Thoracic aorta (tissue), 2 donors: Measurements from ENCODE around the gene ZNF784. TPM values are rescaled to one million over a fixed set of nuclear protein-coding genes. Genes with fewer than 3 reads are reported as not detected.

ENCODE experiments used
- ATAC-seq: fragments of 150-250 bp; one replicate; pipeline ENCODE4 v1.8.0; 2017; ENCODE audit warnings: low read depth; ENCODE audit not compliant: insufficient number of reproducible peaks, low FRiP score
- DNase-seq: peaks from one replicate; pipeline ENCODE4 v3.0.0-alpha.2; 2020; ENCODE audit warnings: low spot score
- H3K27ac ChIP-seq, 2 donors: fragments of 200-600 bp; sonication (generic); 1 replicate in 1 of 2; 2 replicates in 1 of 2; pipeline ENCODE4 v1.5.1; 2016; ENCODE audit warnings: mild to moderate bottlenecking in 2 of 2, moderate library complexity in 2 of 2
- H3K27me3 ChIP-seq: fragments of 200-600 bp; sonication (generic); replicated peaks from 2 replicates; pipeline ENCODE4 v1.6.0; 2016; ENCODE audit warnings: mild to moderate bottlenecking; ENCODE audit not compliant: insufficient read depth
- H3K36me3 ChIP-seq: fragments of 200-600 bp; sonication (generic); one replicate; pipeline ENCODE4 v1.5.1; 2016
- H3K4me1 ChIP-seq, 2 donors: fragments of 200-600 bp; sonication (generic); 1 replicate in 1 of 2; 2 replicates in 1 of 2; pipeline versions ENCODE4 v1.5.1 to v1.6.0; 2016; ENCODE audit warnings: low read depth in 2 of 2, mild to moderate bottlenecking in 1 of 2; ENCODE audit not compliant: control insufficient read depth in 1 of 2
- H3K4me3 ChIP-seq: fragments of 200-600 bp; sonication (generic); 2 replicates; pipeline ENCODE4 v1.5.1; 2016; ENCODE audit warnings: mild to moderate bottlenecking
- H3K9me3 ChIP-seq: fragments of 200-600 bp; sonication (generic); 2 replicates; pipeline ENCODE4 v1.5.1; 2016
- CTCF ChIP-seq: fragments of 200-600 bp; sonication (generic); IDR thresholded peaks from one replicate; pipeline ENCODE4 v1.5.1; 2019; ENCODE audit warnings: antibody characterized with exemption
- total RNA-seq, 2 donors: library from RNA; depleted of rRNA; stranded (reverse); fragments of >200 nt; gene quantifications; one replicate each; pipeline versions ENCODE4 v1.1.0 to v1.2.3, GENCODE V29; 2016

Gene ZNF784
- total RNA-seq, 2 donors from 2014 or later, result 8.5 to 13.0 TPM

GRCh38 chr19:55633861-55634260 is 9.5 kb upstream of the ZNF784 start:
- no peaks in the 10 kb centered on the region for H3K9me3 ChIP-seq
- peaks cover 32 to 40% of the 10 kb centered on the region in 2 donors for H3K4me1 ChIP-seq
- H3K4me3 ChIP-seq, result no peak overlapping the region
- H3K36me3 ChIP-seq, result peaks cover 4% of the 10 kb centered on the region
- ATAC-seq, result no peak
- no peaks in the 10 kb centered on the region for H3K27me3 ChIP-seq
- H3K27ac ChIP-seq, result no peak overlapping the region
- TF ChIP-seq CTCF, result no peak
- DNase-seq, result no peak

GRCh38 chr19:55632463-55632834 is 8.1 kb upstream of the ZNF784 start:
- Histone ChIP-seq H3K36me3 (no peaks in the 10 kb centered on the region), H3K27me3 (no peaks in the 10 kb centered on the region), H3K9me3 (no peaks in the 10 kb centered on the region), H3K4me3 (no peak overlapping the region), H3K4me1 (peaks cover 23 to 32% of the 10 kb centered on the region in 2 donors), H3K27ac (peak overlapping the region in 1 of 2 donors; percentile 27)
- TF ChIP-seq CTCF, result peak; percentile 86
- no peak for ATAC-seq
- DNase-seq, result peak; percentile 97

- Histone ChIP-seq H3K4me3 (no peak overlapping the region), H3K36me3 (no peaks in the 10 kb centered on the region), H3K27ac (no peak overlapping the region), H3K27me3 (no peaks in the 10 kb centered on the region), H3K9me3 (no peaks in the 10 kb centered on the region), H3K4me1 (peaks cover 0 to 6% of the 10 kb centered on the region in 2 donors)
- ATAC-seq (no peak), DNase-seq (no peak)
- no peak for TF ChIP-seq CTCF
These were observed 2.0 kb upstream of the ZNF784 start for GRCh38 chr19:55626350-55626749.

- H3K27ac ChIP-seq, result peak overlapping the region in 1 of 2 donors; percentile 93
- no peak for TF ChIP-seq CTCF
- no peaks in the 10 kb centered on the region for H3K9me3 ChIP-seq
- H3K27me3 ChIP-seq, result no peaks in the 10 kb centered on the region
- no peaks in the 10 kb centered on the region for H3K36me3 ChIP-seq
- H3K4me3 ChIP-seq, result peak overlapping the region; percentile 94
- DNase-seq (no peak), ATAC-seq (no peak)
- H3K4me1 ChIP-seq, result peaks cover 0 to 6% of the 10 kb centered on the region in 2 donors
These were observed 599 bp upstream of the ZNF784 start for GRCh38 chr19:55625004-55625326.

- Histone ChIP-seq H3K27me3 (no peaks in the 10 kb centered on the region), H3K36me3 (no peaks in the 10 kb centered on the region), H3K4me3 (peak overlapping the region; percentile 94), H3K4me1 (peaks cover 0 to 6% of the 10 kb centered on the region in 2 donors), H3K27ac (peak overlapping the region; percentile 38 to 93), H3K9me3 (no peaks in the 10 kb centered on the region)
- TF ChIP-seq CTCF, result no peak
- no peak for ATAC-seq
- DNase-seq, result no peak
These were observed 805 bp downstream of the ZNF784 start for GRCh38 chr19:55623561-55623960.
